Cardiac septum (tissue), 1 donor: ENCODE results near the gene RNF11. TPM values are rescaled to one million over a fixed set of nuclear protein-coding genes. Genes with fewer than 3 reads are reported as not detected.

Experiments
- total RNA-seq: library from RNA; stranded (reverse); fragmentation: NEBNext Ultra II Directional; extraction: Animal tissue kit (Norgen Biotek cat#: 25700); gene quantifications from one replicate; pipeline ENCODE4 v1.2.1, GENCODE V29; 2021
- donor health status: DM: no; HTN: no; CAD: no.

Gene RNF11
- total RNA-seq, 1 donor from 2014 or later, result 137 TPM

Other genes with a start within 250 kb of the RNF11 start
- not detected for gene C1orf185, start 134.0 kb upstream of the RNF11 start, total RNA-seq
- 20.3 TPM for gene TTC39A, start 94.3 kb downstream of the RNF11 start, total RNA-seq